Activated T-cell treated with anti-CD3 and anti-CD28 coated beads, Interleukin-2, amount 50 U/mL, for 48 hours (primary cell): ENCODE measurements around the gene OR6K2.

Source experiments
- DNase-seq, 2 experiments: peaks; one replicate each; pipeline ENCODE4 v3.0.0-alpha.2; 2020

The OR6K2 gene

DNA sequence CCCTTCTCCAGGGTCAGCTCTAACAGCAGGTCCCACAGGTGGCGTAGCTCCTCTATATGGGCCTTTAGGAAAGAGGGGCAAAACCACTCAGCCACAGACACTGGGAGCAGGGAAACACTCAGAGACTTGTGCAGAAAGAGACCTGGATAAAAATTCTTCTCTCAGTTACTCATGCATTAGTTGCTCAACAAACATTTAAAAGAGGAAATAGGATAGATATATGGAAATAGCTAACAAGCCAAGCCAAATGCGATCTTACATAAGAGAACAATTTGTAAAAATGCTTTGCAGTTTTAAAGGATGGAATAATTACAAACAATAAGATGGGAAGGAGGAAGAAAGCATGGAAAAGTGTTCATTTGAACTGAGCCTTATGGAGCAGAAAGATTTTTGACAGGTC lies 18.8 kb downstream of the OR6K2 start:
- DNase-seq = no peak

DNA sequence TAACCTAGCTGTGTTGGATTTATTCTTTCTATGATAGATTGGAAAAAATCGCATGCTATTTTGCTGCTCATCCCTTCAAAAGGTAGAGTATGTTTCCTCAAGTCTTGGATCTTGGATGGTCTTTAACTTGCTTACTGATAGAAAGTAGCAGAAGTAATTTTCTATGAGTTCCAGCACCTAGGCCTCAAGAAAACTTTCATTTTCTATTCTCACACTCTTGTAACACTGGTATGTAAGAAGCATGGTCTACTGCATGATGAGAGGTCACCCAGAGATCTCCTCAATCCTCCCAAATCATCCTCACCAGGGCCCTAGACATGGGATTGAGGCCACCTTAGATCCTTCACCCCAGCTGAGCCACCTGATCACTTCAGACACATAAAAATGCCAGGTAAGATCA lies 21.2 kb downstream of the OR6K2 start:
- DNase-seq = no peak

DNA sequence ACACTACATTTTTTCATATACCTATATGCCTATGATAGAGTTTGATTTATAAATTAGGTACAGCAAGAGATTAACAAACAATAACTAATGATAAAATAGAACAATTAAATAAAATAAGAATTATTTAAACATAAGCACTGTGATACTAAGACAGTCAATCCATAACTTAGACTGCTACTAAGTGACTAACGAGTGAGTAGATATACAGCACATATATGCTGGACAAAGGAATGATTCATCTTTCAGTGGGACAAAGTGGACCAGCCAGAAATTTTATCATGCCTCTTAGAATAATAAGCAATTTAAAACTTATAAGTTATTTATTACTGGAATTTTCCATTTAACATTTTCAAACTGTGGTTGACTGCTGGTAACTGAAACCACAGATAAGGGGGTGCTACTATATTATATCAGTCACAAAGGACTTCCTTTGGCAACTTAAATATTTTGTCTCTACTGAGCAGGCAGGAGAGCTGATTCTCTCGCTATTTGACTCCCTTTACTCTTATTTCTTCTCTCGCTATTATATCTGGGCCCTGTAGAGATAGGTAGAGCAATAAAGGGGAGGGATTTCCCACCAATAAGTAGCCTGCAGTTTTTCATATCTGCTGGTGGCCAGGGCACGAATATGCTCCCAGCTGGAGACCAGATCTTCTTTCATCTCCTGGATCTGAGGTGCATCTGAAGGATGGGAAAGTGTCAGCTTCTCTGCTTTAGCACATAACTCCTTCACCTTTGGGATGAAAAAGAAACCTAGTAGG lies 24.7 kb downstream of the OR6K2 start:
- no peak for DNase-seq

DNA sequence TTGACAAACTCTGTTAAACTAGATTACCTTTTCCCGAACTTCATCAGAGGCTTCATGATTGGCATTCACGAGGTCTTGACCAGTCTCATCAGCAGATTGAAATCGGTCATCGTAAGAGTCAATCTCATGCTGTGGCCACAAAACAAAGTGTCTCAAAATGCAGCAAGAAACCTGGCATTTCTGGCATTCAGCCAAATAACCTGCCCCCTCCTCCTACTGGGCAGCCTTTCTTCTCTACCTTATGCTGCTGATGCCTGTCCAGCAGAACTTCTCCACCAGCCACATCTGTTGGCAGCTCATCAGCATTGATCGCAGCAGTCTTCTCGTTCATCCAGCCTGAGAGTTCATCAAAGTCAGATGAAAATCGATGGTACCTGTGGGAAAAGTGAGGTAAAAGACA lies 26.1 kb downstream of the OR6K2 start:
- DNase-seq = no peak

DNA sequence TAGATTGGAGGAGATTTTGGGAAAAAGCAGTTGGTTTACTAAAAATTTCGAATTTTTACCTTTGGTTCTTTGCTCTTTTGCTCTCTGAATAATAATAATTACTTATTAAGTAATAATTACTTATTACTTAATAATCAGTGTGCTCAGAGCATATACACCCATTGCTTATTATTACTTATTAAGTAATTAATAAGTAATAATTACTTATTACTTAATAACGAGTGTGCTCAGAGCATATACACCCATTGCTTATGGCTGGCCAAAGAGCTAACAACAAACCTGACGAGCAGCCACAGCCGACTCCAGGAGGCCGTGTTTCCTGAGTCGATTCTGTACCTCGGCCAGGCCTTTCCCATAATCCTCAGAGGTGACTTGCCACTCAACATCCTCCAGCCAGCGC lies 34.4 kb downstream of the OR6K2 start:
- DNase-seq = no peak

DNA sequence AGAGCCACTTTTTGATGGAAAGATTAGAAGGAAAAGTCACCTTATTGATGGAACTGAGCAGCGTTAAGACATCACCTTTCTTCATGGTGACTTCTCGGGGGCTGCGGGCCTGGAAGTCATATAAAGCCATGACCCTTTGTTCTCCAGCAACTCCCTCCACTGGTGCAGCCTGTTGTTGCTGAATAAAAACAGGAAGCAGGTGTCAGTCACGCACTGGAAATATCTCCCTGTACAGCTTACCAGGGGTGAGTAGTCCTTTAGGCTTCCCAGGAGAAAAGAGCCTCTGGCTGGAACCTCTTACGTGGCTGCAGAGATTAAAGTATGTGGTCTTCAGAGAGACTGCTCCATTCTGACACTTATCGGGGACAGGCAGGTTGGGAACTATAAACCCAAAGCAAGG lies 45.9 kb downstream of the OR6K2 start:
- DNase-seq = no peak

DNA sequence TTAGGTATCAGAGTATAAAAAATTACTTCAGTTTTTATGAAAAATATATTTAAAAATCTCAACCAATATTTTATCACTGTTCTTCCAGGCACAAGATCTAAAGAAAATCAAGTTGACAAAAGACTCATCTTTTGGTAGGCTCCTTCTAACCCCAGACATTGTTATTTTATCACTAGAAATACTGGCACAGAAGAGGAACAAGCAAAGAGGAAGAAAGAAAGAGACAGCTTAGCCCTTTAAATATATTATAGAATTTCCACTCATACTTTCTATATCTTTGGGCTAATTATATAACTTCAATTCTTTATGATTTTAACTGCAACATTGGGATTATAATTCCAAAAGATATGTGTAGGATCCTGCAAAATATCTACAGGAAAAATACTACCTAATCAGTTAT lies 46.4 kb downstream of the OR6K2 start:
- no peak for DNase-seq

DNA sequence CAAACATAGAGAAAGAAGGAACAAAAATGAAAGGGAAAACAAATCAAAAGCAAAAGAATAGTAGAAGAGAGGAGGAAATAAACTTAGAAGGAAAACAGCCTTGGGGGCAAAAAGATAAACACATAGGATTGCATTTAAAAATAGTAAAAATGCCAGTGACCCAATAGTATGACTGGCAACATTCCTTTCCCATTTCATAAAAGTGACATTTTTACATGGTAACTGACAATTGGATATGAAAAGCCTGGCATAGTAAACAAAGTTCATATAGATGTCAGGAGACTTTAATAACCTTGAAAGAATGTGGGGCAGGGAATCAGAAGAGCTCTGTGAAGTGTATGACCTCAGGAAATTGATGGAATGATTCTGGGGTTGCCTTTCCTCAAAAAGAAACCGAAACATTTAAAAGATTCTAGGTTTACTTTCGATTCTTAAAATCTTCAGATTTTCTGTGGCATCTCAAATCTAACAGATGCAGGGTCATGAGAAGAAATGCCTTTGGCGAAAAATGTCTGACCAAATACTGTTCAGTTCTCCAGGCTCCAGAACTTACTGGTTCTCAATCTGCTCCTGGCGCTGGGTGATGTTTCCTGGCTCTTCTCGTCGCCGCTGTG lies 47.6 kb downstream of the OR6K2 start:
- DNase-seq = no peak
